ENCODE measurements around the gene GP1BB. TPM values are rescaled to one million over a fixed set of nuclear protein-coding genes. Genes with fewer than 3 reads are reported as not detected.
A peak's percentile ranks its signal among the peaks of the same experiment; 100 is the strongest.

GP1BB gene
- total RNA-seq, result 10 to 100 TPM in 1 of 5 donors, 1 to 10 TPM in 2, not detected in 2; 2.4 to 27.8 (median 9.3) TPM
- polyA plus RNA-seq, result 10 to 100 TPM in 1 of 3 donors, 1 to 10 TPM in 2; 5.5 to 12.4 (median 8.0) TPM
- long read RNA-seq, donor 1, result 0 reads
- long read RNA-seq, donor 2, result 0 reads
- long read RNA-seq, donor 3, partial matches to known transcripts, result 0 of 1 reads
- long read RNA-seq, donor 3, other reads (novel, unspliced or antisense), result 0 of 1 reads
- long read RNA-seq, donor 4, result 0 reads
- long read RNA-seq, donor 5, partial matches to known transcripts, result 0 of 1 reads
- long read RNA-seq, donor 5, other reads (novel, unspliced or antisense), result 0 of 1 reads
- long read RNA-seq, donor 6, partial matches to known transcripts, result 0 of 1 reads
- long read RNA-seq, donor 6, other reads (novel, unspliced or antisense), result 0 of 1 reads
- long read RNA-seq, donor 7, partial matches to known transcripts, result 0 of 3 reads
- long read RNA-seq, donor 7, other reads (novel, unspliced or antisense), result 0 of 3 reads
- long read RNA-seq, donor 8, result 0 reads
- long read RNA-seq, donor 9, result 0 reads
- long read RNA-seq, donor 10, partial matches to known transcripts, result 0 of 1 reads
- long read RNA-seq, donor 10, other reads (novel, unspliced or antisense), result 0 of 1 reads

- Histone ChIP-seq H3K4me3 (peak within 1 kb of the TSS; percentile 23 to 49 (median 35)), H3K27me3 (peaks cover 0 to 88% (median 59%) of the 10 kb centered on the region in 3 donors), H3K4me1 (peaks cover 30 to 44% (median 37%) of the 10 kb centered on the region in 4 donors), H3K9me3 (no peaks in the 10 kb centered on the region), H3K36me3 (peaks cover 0 to 32% (median 16%) of the 10 kb centered on the region in 4 donors), H3K27ac (no peak within 1 kb of the TSS)
- TF ChIP-seq POLR2AphosphoS5 (IDR thresholded peaks at IDR 0.05) (peak in 1 of 3 donors; percentile 13), POLR2A (IDR thresholded peaks at IDR 0.05) (no peak)
- intact Hi-C loops (cut with DNase I; ENCODE audit: low total_unique reads), result no loop called here
- WGBS, 5 donors, result 9 to 38% (median 13%) methylated on average over 36 to 80 of the region's 80 CpGs
- peak; percentile 68 to 79 for DNase-seq
Observed at GRCh38 chr22:19723232-19723982, at the start of gene GP1BB. GP1BB (plus strand) TSS chr22:19723539; CDS start chr22:19723570, 31 bp downstream.

- Histone ChIP-seq H3K4me1 (no peaks in the 10 kb centered on the region), H3K36me3 (no peaks in the 10 kb centered on the region), H3K9me3 (no peaks in the 10 kb centered on the region), H3K4me3 (no peak overlapping the region), H3K27me3 (peaks cover 0 to 18% (median 0%) of the 10 kb centered on the region in 3 donors), H3K27ac (no peak overlapping the region)
- no peak for DNase-seq
- 66 to 76% (median 70%) methylated on average over 4 of the region's 4 CpGs for WGBS, 5 donors
- TF ChIP-seq CTCF (IDR thresholded peaks at IDR 0.05) (no peak), POLR2AphosphoS5 (IDR thresholded peaks at IDR 0.05) (no peak), POLR2A (IDR thresholded peaks at IDR 0.05) (no peak), EP300 (IDR thresholded peaks at IDR 0.05) (no peak)
- intact Hi-C loops (cut with DNase I; ENCODE audit: low total_unique reads), result no loop called here
Observed at GRCh38 chr22:19673660-19674059, 49.7 kb upstream of the GP1BB start.

GRCh38 chr22:19674129-19674928 lies 49.0 kb upstream of the GP1BB start:
- WGBS, 5 donors, result 61 to 83% (median 74%) methylated on average over 10 to 11 of the region's 11 CpGs
- DNase-seq, result peak in 1 of 2 donors; percentile 54
- intact Hi-C loops (cut with DNase I; ENCODE audit: low total_unique reads), result no loop called here
- TF ChIP-seq EP300 (IDR thresholded peaks at IDR 0.05) (no peak), POLR2A (IDR thresholded peaks at IDR 0.05) (no peak), CTCF (IDR thresholded peaks at IDR 0.05) (no peak), POLR2AphosphoS5 (IDR thresholded peaks at IDR 0.05) (no peak)
- no peaks in the 10 kb centered on the region for H3K36me3 ChIP-seq
- no peaks in the 10 kb centered on the region for H3K4me1 ChIP-seq
- H3K27me3 ChIP-seq, result peaks cover 0 to 18% (median 0%) of the 10 kb centered on the region in 3 donors
- H3K4me3 ChIP-seq, result no peak overlapping the region
- no peak overlapping the region for H3K27ac ChIP-seq
- no peaks in the 10 kb centered on the region for H3K9me3 ChIP-seq

GRCh38 chr22:19674929-19675253 lies 48.4 kb upstream of the GP1BB start:
- WGBS, 5 donors, result 68 to 78% (median 71%) methylated on average over 10 of the region's 10 CpGs
- H3K4me1 ChIP-seq, result no peaks in the 10 kb centered on the region
- H3K36me3 ChIP-seq, result no peaks in the 10 kb centered on the region
- intact Hi-C loops (cut with DNase I; ENCODE audit: low total_unique reads), result no loop called here
- peaks cover 0 to 24% (median 0%) of the 10 kb centered on the region in 3 donors for H3K27me3 ChIP-seq
- DNase-seq, result no peak
- no peak for TF ChIP-seq POLR2A (IDR thresholded peaks at IDR 0.05)
- no peak for TF ChIP-seq EP300 (IDR thresholded peaks at IDR 0.05)
- no peak for TF ChIP-seq POLR2AphosphoS5 (IDR thresholded peaks at IDR 0.05)
- no peak overlapping the region for H3K27ac ChIP-seq
- H3K4me3 ChIP-seq, result no peak overlapping the region
- H3K9me3 ChIP-seq, result no peaks in the 10 kb centered on the region
